Kasumi-1 (cell line): ENCODE results near the gene GALNT17.

Experiments
- DNase-seq, 2 experiments: peaks; one replicate each; lab custom pipeline; 2025; lab: John Stamatoyannopoulos, UW

GALNT17 gene

GRCh38 chr7:71132127-71132376 lies at the start of gene GALNT17:
Gene GALNT17 (plus strand): TSS chr7:71132144.
- DNase-seq, result no peak

GRCh38 chr7:71095266-71095860 lies 36.6 kb upstream of the GALNT17 start:
- DNase-seq, result no peak

- no peak for DNase-seq
Observed at GRCh38 chr7:71096351-71096750, 35.6 kb upstream of the GALNT17 start.

- DNase-seq, result no peak
Observed at GRCh38 chr7:71106226-71106625, 25.7 kb upstream of the GALNT17 start.

GRCh38 chr7:71112436-71112835 lies 19.5 kb upstream of the GALNT17 start:
- DNase-seq, result no peak

- DNase-seq, result no peak
Observed at GRCh38 chr7:71120096-71120495, 11.8 kb upstream of the GALNT17 start.

GRCh38 chr7:71129126-71129525 lies 2.8 kb upstream of the GALNT17 start:
- DNase-seq, result no peak

GRCh38 chr7:71130031-71130679 lies 1.8 kb upstream of the GALNT17 start:
- DNase-seq, result no peak

- DNase-seq, result no peak
Observed at GRCh38 chr7:71131256-71132126, 453 bp upstream of the GALNT17 start.

GRCh38 chr7:71132377-71133231 lies 660 bp downstream of the GALNT17 start:
- DNase-seq, result no peak

- DNase-seq, result no peak
Observed at GRCh38 chr7:71133232-71133622, 1.3 kb downstream of the GALNT17 start.

- DNase-seq, result no peak
Observed at GRCh38 chr7:71133856-71134255, 1.9 kb downstream of the GALNT17 start.

- DNase-seq, result no peak
Observed at GRCh38 chr7:71135116-71135515, 3.2 kb downstream of the GALNT17 start.

- DNase-seq, result no peak
Observed at GRCh38 chr7:71135663-71136062, 3.7 kb downstream of the GALNT17 start.

GRCh38 chr7:71137479-71137878 lies 5.5 kb downstream of the GALNT17 start:
- no peak for DNase-seq

GRCh38 chr7:71140264-71140663 lies 8.3 kb downstream of the GALNT17 start:
- no peak for DNase-seq

GRCh38 chr7:71144963-71145362 lies 13.0 kb downstream of the GALNT17 start:
- no peak for DNase-seq

GRCh38 chr7:71145906-71146901 lies 14.3 kb downstream of the GALNT17 start:
- DNase-seq, result no peak

- no peak for DNase-seq
Observed at GRCh38 chr7:71148098-71148497, 16.2 kb downstream of the GALNT17 start.

GRCh38 chr7:71155236-71155635 lies 23.3 kb downstream of the GALNT17 start:
- DNase-seq, result no peak

GRCh38 chr7:71157757-71158156 lies 25.8 kb downstream of the GALNT17 start:
- DNase-seq, result no peak
